ENCODE data around the gene PDE6B.

PDE6B gene

GRCh38 chr4:661231-661630 is 35.9 kb downstream of the PDE6B start:
- Histone ChIP-seq H3K4me3 (ENCODE audit: low read depth, low read length) (no peak overlapping the region), H3K27ac (ENCODE audit: low read depth, low read length) (no peak overlapping the region), H3K4me1 (ENCODE audit: control insufficient read depth, insufficient read depth, low read length) (peaks cover 4% of the 10 kb centered on the region; the same call in 1 of the 2 replicates), H3K9me3 (ENCODE audit: control insufficient read depth, insufficient read depth, low read depth, low read length) (no peaks in the 10 kb centered on the region), H3K36me3 (ENCODE audit: control insufficient read depth, insufficient read depth, low read length) (no peaks in the 10 kb centered on the region; the same call in none of the 2 replicates), H3K27me3 (ENCODE audit: control insufficient read depth, insufficient read depth, low read length) (no peaks in the 10 kb centered on the region), H3K9ac (ENCODE audit: low read length) (no peak overlapping the region)

GRCh38 chr4:661881-662761 is 36.7 kb downstream of the PDE6B start:
- H3K36me3 ChIP-seq (ENCODE audit: control insufficient read depth, insufficient read depth, low read length), result no peaks in the 10 kb centered on the region; the same call in none of the 2 replicates
- no peaks in the 10 kb centered on the region for H3K9me3 ChIP-seq (ENCODE audit: control insufficient read depth, insufficient read depth, low read depth, low read length)
- H3K4me3 ChIP-seq (ENCODE audit: low read depth, low read length), result no peak overlapping the region
- no peak overlapping the region for H3K27ac ChIP-seq (ENCODE audit: low read depth, low read length)
- H3K4me1 ChIP-seq (ENCODE audit: control insufficient read depth, insufficient read depth, low read length), result peaks cover 4% of the 10 kb centered on the region; the same call in 1 of the 2 replicates
- no peak overlapping the region for H3K9ac ChIP-seq (ENCODE audit: low read length)
- H3K27me3 ChIP-seq (ENCODE audit: control insufficient read depth, insufficient read depth, low read length), result no peaks in the 10 kb centered on the region

DNA sequence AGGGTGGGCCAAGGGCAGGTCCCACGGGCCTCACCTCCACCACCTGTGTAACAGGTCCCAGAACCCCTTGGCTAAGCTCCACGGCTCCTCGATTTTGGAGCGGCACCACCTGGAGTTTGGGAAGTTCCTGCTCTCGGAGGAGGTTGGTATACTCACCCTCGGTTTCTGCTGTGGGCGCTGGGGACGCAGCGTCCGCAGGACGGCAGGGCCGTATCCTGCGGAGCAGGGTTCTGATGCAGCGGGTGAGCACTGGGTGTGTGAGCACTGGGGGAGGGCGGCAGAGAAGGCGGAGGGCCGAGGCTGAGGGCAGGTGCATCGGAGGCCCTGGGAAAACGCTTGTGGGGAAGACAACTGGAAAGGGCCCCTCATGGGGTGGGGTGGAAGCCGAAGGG is 37.7 kb downstream of the PDE6B start:
- Histone ChIP-seq H3K27ac (ENCODE audit: low read depth, low read length) (no peak overlapping the region), H3K9ac (ENCODE audit: low read length) (peak overlapping the region; percentile 78), H3K4me1 (ENCODE audit: control insufficient read depth, insufficient read depth, low read length) (peaks cover 4% of the 10 kb centered on the region; the same call in 1 of the 2 replicates), H3K27me3 (ENCODE audit: control insufficient read depth, insufficient read depth, low read length) (no peaks in the 10 kb centered on the region), H3K9me3 (ENCODE audit: control insufficient read depth, insufficient read depth, low read depth, low read length) (no peaks in the 10 kb centered on the region), H3K4me3 (ENCODE audit: low read depth, low read length) (peak overlapping the region; percentile 77), H3K36me3 (ENCODE audit: control insufficient read depth, insufficient read depth, low read length) (no peaks in the 10 kb centered on the region; the same call in none of the 2 replicates)

GRCh38 chr4:663438-664428 is 38.4 kb downstream of the PDE6B start:
- peak overlapping the region; percentile 36; the same call in 1 of the 2 replicates for H3K27ac ChIP-seq (ENCODE audit: low read depth, low read length)
- no peaks in the 10 kb centered on the region for H3K9me3 ChIP-seq (ENCODE audit: control insufficient read depth, insufficient read depth, low read depth, low read length)
- no peaks in the 10 kb centered on the region; the same call in none of the 2 replicates for H3K36me3 ChIP-seq (ENCODE audit: control insufficient read depth, insufficient read depth, low read length)
- H3K9ac ChIP-seq (ENCODE audit: low read length), result peak overlapping the region; percentile 78
- H3K27me3 ChIP-seq (ENCODE audit: control insufficient read depth, insufficient read depth, low read length), result no peaks in the 10 kb centered on the region
- H3K4me3 ChIP-seq (ENCODE audit: low read depth, low read length), result peak overlapping the region; percentile 77
- peaks cover 4% of the 10 kb centered on the region; the same call in 1 of the 2 replicates for H3K4me1 ChIP-seq (ENCODE audit: control insufficient read depth, insufficient read depth, low read length)

- no peak overlapping the region for H3K9ac ChIP-seq (ENCODE audit: low read length)
- H3K36me3 ChIP-seq (ENCODE audit: control insufficient read depth, insufficient read depth, low read length), result no peaks in the 10 kb centered on the region; the same call in none of the 2 replicates
- H3K27ac ChIP-seq (ENCODE audit: low read depth, low read length), result no peak overlapping the region
- no peak overlapping the region for H3K4me3 ChIP-seq (ENCODE audit: low read depth, low read length)
- no peaks in the 10 kb centered on the region for H3K27me3 ChIP-seq (ENCODE audit: control insufficient read depth, insufficient read depth, low read length)
- H3K9me3 ChIP-seq (ENCODE audit: control insufficient read depth, insufficient read depth, low read depth, low read length), result no peaks in the 10 kb centered on the region
- H3K4me1 ChIP-seq (ENCODE audit: control insufficient read depth, insufficient read depth, low read length), result peaks cover 4% of the 10 kb centered on the region; the same call in 1 of the 2 replicates
Measured at GRCh38 chr4:664713-665231, 39.4 kb downstream of the PDE6B start.

- Histone ChIP-seq H3K9me3 (ENCODE audit: control insufficient read depth, insufficient read depth, low read depth, low read length) (no peaks in the 10 kb centered on the region), H3K9ac (ENCODE audit: low read length) (no peak overlapping the region), H3K27ac (ENCODE audit: low read depth, low read length) (no peak overlapping the region)
Measured at GRCh38 chr4:665381-665750, 40.0 kb downstream of the PDE6B start.

GRCh38 chr4:665751-666435 is 40.5 kb downstream of the PDE6B start:
- H3K4me3 ChIP-seq (ENCODE audit: low read depth, low read length), result no peak overlapping the region
- H3K27ac ChIP-seq (ENCODE audit: low read depth, low read length), result no peak overlapping the region

More at GRCh38 chr4:665381-665750, 40.0 kb downstream of the PDE6B start:
- Histone ChIP-seq H3K36me3 (ENCODE audit: control insufficient read depth, insufficient read depth, low read length) (no peaks in the 10 kb centered on the region; the same call in 1 of the 2 replicates), H3K27me3 (ENCODE audit: control insufficient read depth, insufficient read depth, low read length) (no peaks in the 10 kb centered on the region), H3K4me1 (ENCODE audit: control insufficient read depth, insufficient read depth, low read length) (peaks cover 4% of the 10 kb centered on the region; the same call in 1 of the 2 replicates), H3K4me3 (ENCODE audit: low read depth, low read length) (no peak overlapping the region)

GRCh38 chr4:666436-666810 is 41.0 kb downstream of the PDE6B start:
- H3K9me3 ChIP-seq (ENCODE audit: control insufficient read depth, insufficient read depth, low read depth, low read length), result no peaks in the 10 kb centered on the region
- H3K36me3 ChIP-seq (ENCODE audit: control insufficient read depth, insufficient read depth, low read length), result peaks cover 2% of the 10 kb centered on the region
- no peak overlapping the region for H3K9ac ChIP-seq (ENCODE audit: low read length)
- no peak overlapping the region for H3K4me3 ChIP-seq (ENCODE audit: low read depth, low read length)
- no peaks in the 10 kb centered on the region for H3K27me3 ChIP-seq (ENCODE audit: control insufficient read depth, insufficient read depth, low read length)
- H3K4me1 ChIP-seq (ENCODE audit: control insufficient read depth, insufficient read depth, low read length), result peaks cover 4% of the 10 kb centered on the region; the same call in 1 of the 2 replicates
- no peak overlapping the region for H3K27ac ChIP-seq (ENCODE audit: low read depth, low read length)

More at GRCh38 chr4:665751-666435, 40.5 kb downstream of the PDE6B start:
- Histone ChIP-seq H3K36me3 (ENCODE audit: control insufficient read depth, insufficient read depth, low read length) (no peaks in the 10 kb centered on the region; the same call in 1 of the 2 replicates), H3K9ac (ENCODE audit: low read length) (no peak overlapping the region), H3K4me1 (ENCODE audit: control insufficient read depth, insufficient read depth, low read length) (peaks cover 4% of the 10 kb centered on the region; the same call in 1 of the 2 replicates), H3K9me3 (ENCODE audit: control insufficient read depth, insufficient read depth, low read depth, low read length) (no peaks in the 10 kb centered on the region), H3K27me3 (ENCODE audit: control insufficient read depth, insufficient read depth, low read length) (no peaks in the 10 kb centered on the region)

DNA sequence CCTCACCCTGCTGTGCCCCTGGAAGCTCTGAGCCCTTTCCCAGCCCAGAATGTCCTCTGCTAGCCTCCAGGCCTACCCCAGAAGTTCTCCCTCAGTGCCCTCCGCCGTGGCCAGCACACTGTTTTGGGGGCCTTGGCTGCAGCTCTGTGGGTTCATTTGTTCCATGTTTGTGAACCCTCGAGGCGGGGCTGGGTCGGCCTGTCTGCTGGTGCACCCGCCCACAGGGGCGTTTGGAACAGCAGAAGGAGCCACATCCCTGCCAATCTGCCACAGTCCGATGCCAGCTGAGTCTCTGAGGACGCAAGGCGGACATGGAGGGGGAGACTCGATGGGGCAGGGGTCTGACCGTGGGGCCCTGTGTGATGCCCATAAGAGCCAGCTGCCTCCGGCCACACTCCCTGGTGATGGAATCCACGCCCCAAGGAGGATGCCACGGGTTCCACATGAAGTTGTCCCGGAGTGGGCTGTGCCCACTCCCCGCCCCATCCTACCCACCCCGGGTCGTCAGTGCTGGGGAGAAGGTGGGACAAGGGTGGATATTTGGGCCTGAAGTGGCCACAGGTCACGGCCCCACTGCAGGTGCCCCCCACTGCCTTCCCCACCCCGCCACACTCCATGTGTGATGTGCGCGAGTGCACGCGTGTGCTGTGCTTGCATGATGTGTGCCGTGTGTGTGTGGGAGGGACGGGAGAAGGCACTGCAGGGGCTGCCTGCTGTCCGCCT is 41.6 kb downstream of the PDE6B start:
- Histone ChIP-seq H3K27ac (ENCODE audit: low read depth, low read length) (no peak overlapping the region), H3K4me1 (ENCODE audit: control insufficient read depth, insufficient read depth, low read length) (peaks cover 4% of the 10 kb centered on the region; the same call in 1 of the 2 replicates), H3K9ac (ENCODE audit: low read length) (no peak overlapping the region), H3K9me3 (ENCODE audit: control insufficient read depth, insufficient read depth, low read depth, low read length) (no peaks in the 10 kb centered on the region), H3K4me3 (ENCODE audit: low read depth, low read length) (no peak overlapping the region), H3K27me3 (ENCODE audit: control insufficient read depth, insufficient read depth, low read length) (no peaks in the 10 kb centered on the region), H3K36me3 (ENCODE audit: control insufficient read depth, insufficient read depth, low read length) (peaks cover 8% of the 10 kb centered on the region)

Data from HUES6 (cell line).